MM.1S (cell line): ENCODE measurements around the gene HOXA6.

Source experiments
- CTCF ChIP-seq: fragments of 300-600 bp; sonication (generic); IDR thresholded peaks from 2 replicates; pipeline ENCODE4 v1.5.1; 2016; ENCODE audit warnings: antibody characterized with exemption, low read length, mixed read lengths
- EZH2 ChIP-seq: fragments of 300-600 bp; sonication (generic); optimal IDR thresholded peaks from 2 replicates; pipeline ENCODE3; 2017; ENCODE audit warnings: low read depth, mild to moderate bottlenecking, antibody characterized with exemption, low read length, mixed read lengths

- no peak for TF ChIP-seq CTCF
- no peak for TF ChIP-seq EZH2
Measured at GRCh38 chr7:27131390-27131819, 16.2 kb downstream of the HOXA6 start.
